H9 (cell line): ENCODE measurements around the gene BMERB1. TPM values are rescaled to one million over a fixed set of nuclear protein-coding genes. Genes with fewer than 3 reads are reported as not detected.

Experiments
- DNase-seq: peaks from one replicate; pipeline ENCODE4 v3.0.0-alpha.2; 2017
- H2AFZ ChIP-seq: one replicate; pipeline ENCODE4 v1.6.1; 2013; ENCODE audit warnings: mild to moderate bottlenecking, low read length, control low read depth, moderate library complexity
- H2AK5ac ChIP-seq: 2 replicates; pipeline ENCODE4 v1.6.1; 2013; ENCODE audit warnings: low read length, control low read depth, mixed read lengths; ENCODE audit not compliant: insufficient read length
- H2BK120ac ChIP-seq: one replicate; pipeline ENCODE4 v1.6.1; 2013; ENCODE audit warnings: low read depth, mild to moderate bottlenecking, low read length, control low read depth, inconsistent platforms; ENCODE audit not compliant: poor library complexity, severe bottlenecking
- H2BK12ac ChIP-seq: 2 replicates; pipeline ENCODE4 v1.6.1; 2013; ENCODE audit warnings: low read length, control low read depth, mixed read lengths, low read depth; ENCODE audit not compliant: insufficient read length
- H2BK15ac ChIP-seq: 2 replicates; pipeline ENCODE4 v1.6.1; 2013; ENCODE audit warnings: low read depth, low read length, control low read depth
- H2BK20ac ChIP-seq: one replicate; pipeline ENCODE4 v1.6.1; 2013; ENCODE audit warnings: low read depth, mild to moderate bottlenecking, low read length, control low read depth, inconsistent platforms; ENCODE audit not compliant: poor library complexity, severe bottlenecking
- H2BK5ac ChIP-seq: 2 replicates; pipeline ENCODE4 v1.6.1; 2013; ENCODE audit warnings: low read length, control low read depth, mixed read lengths; ENCODE audit not compliant: insufficient read length
- H3K14ac ChIP-seq: 2 replicates; pipeline ENCODE4 v1.6.1; 2013; ENCODE audit warnings: low read length, control low read depth; ENCODE audit not compliant: insufficient read depth
- H3K18ac ChIP-seq: 2 replicates; pipeline ENCODE4 v1.6.1; 2013; ENCODE audit warnings: low read depth, mild to moderate bottlenecking, mixed read lengths, low read length, control low read depth; ENCODE audit not compliant: insufficient read length
- H3K23ac ChIP-seq: 2 replicates; pipeline ENCODE4 v1.6.1; 2013; ENCODE audit warnings: low read length, control low read depth, mixed read lengths, low read depth; ENCODE audit not compliant: insufficient read length
- H3K23me2 ChIP-seq: 2 replicates; pipeline ENCODE4 v1.6.1; 2013; ENCODE audit warnings: low read depth, mild to moderate bottlenecking, mixed read lengths, low read length, control low read depth; ENCODE audit not compliant: insufficient read length, poor library complexity, severe bottlenecking
- H3K27ac ChIP-seq: 2 replicates; pipeline ENCODE4 v1.5.1; 2013; ENCODE audit warnings: low read length, control low read depth, mixed read lengths, low read depth; ENCODE audit not compliant: insufficient read length
- H3K27me3 ChIP-seq: 2 replicates; pipeline ENCODE4 v1.6.1; 2013; ENCODE audit warnings: low read length, control low read depth, inconsistent platforms; ENCODE audit not compliant: insufficient read depth
- H3K4ac ChIP-seq: 2 replicates; pipeline ENCODE4 v1.6.1; 2013; ENCODE audit warnings: low read depth, mild to moderate bottlenecking, control low read depth, inconsistent platforms, low read length, moderate library complexity
- H3K4me1 ChIP-seq: 2 replicates; pipeline ENCODE4 v1.6.1; 2013; ENCODE audit warnings: low read length, control low read depth, inconsistent platforms; ENCODE audit not compliant: insufficient read depth
- H3K4me2 ChIP-seq: 2 replicates; pipeline ENCODE4 v1.6.1; 2013; ENCODE audit warnings: low read length, control low read depth, mixed read lengths; ENCODE audit not compliant: insufficient read length, insufficient read depth
- H3K56ac ChIP-seq: 2 replicates; pipeline ENCODE4 v1.6.1; 2013; ENCODE audit warnings: low read depth, mild to moderate bottlenecking, mixed read lengths, low read length, control low read depth; ENCODE audit not compliant: insufficient read length
- H3K79me1 ChIP-seq: 2 replicates; pipeline ENCODE4 v1.6.1; 2013; ENCODE audit warnings: low read depth, mild to moderate bottlenecking, moderate library complexity, low read length, control low read depth, inconsistent platforms; ENCODE audit not compliant: insufficient read depth, poor library complexity, severe bottlenecking
- H3K79me2 ChIP-seq: 2 replicates; pipeline ENCODE4 v1.6.1; 2013; ENCODE audit warnings: low read length, control low read depth, inconsistent platforms; ENCODE audit not compliant: insufficient read depth
- H3K9ac ChIP-seq: 2 replicates; pipeline ENCODE4 v1.6.1; 2013; ENCODE audit warnings: low read length, control low read depth, mixed read lengths; ENCODE audit not compliant: insufficient read length; ENCODE audit errors: extremely low read depth
- H3K9me3 ChIP-seq: one replicate; pipeline ENCODE4 v1.6.1; 2013; ENCODE audit warnings: low read depth, low read length, inconsistent platforms; ENCODE audit not compliant: control insufficient read depth
- H3T11ph ChIP-seq: one replicate; pipeline ENCODE4 v1.6.1; 2013; ENCODE audit warnings: mild to moderate bottlenecking, low read length, control low read depth, inconsistent platforms
- H4K20me1 ChIP-seq: one replicate; pipeline ENCODE4 v1.6.1; 2013; ENCODE audit not compliant: control insufficient read depth, insufficient read length, insufficient read depth
- H4K5ac ChIP-seq: 2 replicates; pipeline ENCODE4 v1.6.1; 2013; ENCODE audit warnings: low read depth, mild to moderate bottlenecking, mixed read lengths, low read length, control low read depth; ENCODE audit not compliant: insufficient read length
- H4K8ac ChIP-seq: replicated peaks from 2 replicates; pipeline ENCODE4 v1.6.1; 2013; ENCODE audit warnings: low read length, control low read depth, mixed read lengths, low read depth; ENCODE audit not compliant: insufficient read length
- H4K91ac ChIP-seq: 2 replicates; pipeline ENCODE4 v1.6.1; 2013; ENCODE audit warnings: low read depth, mild to moderate bottlenecking, moderate library complexity, mixed read lengths, low read length, control low read depth; ENCODE audit not compliant: insufficient read length
- H3K27ac Mint-ChIP-seq, 3 experiments: 2 replicates in 2 of 3; 3 replicates in 1 of 3; pipeline ENCODE4 v1.8.0; 2020 to 2021; ENCODE audit warnings: mixed read lengths in 3 of 3, mild to moderate bottlenecking in 1 of 3, moderate library complexity in 1 of 3
- H3K27me3 Mint-ChIP-seq: 2 replicates; pipeline ENCODE4 v1.8.0; 2021; ENCODE audit warnings: low read depth, mild to moderate bottlenecking, moderate library complexity, mixed read lengths
- H3K36me3 Mint-ChIP-seq, 3 experiments: 2 replicates in 2 of 3; 3 replicates in 1 of 3; pipeline ENCODE4 v1.8.0; 2020 to 2021; ENCODE audit warnings: low read depth in 3 of 3, mixed read lengths in 3 of 3; ENCODE audit not compliant: insufficient read depth in 1 of 3
- H3K4me1 Mint-ChIP-seq, 2 experiments: 2 replicates each; pipeline ENCODE4 v1.8.0; 2020; ENCODE audit warnings: mixed read lengths in 2 of 2
- H3K4me3 Mint-ChIP-seq, 2 experiments: 2 replicates in 1 of 2; 3 replicates in 1 of 2; pipeline ENCODE4 v1.8.0; 2020 to 2021; ENCODE audit warnings: mild to moderate bottlenecking in 2 of 2, mixed read lengths in 2 of 2, moderate library complexity in 1 of 2
- H3K9me3 Mint-ChIP-seq, 2 experiments: 2 replicates in 1 of 2; 3 replicates in 1 of 2; pipeline ENCODE4 v1.8.0; 2020; ENCODE audit warnings: mild to moderate bottlenecking in 2 of 2, mixed read lengths in 2 of 2, moderate library complexity in 1 of 2
- WGBS: extraction: QIAGEN DNeasy Blood & Tissue Kit; methylation state at CpG from one replicate; pipeline ENCODE4 v1.1.7; 2013; ENCODE audit warnings: missing lambda C conversion rate, low lambda C conversion rate, mixed read lengths; ENCODE audit not compliant: insufficient read length; ENCODE audit errors: extremely low coverage; 5-methylcytosine and 5-hydroxymethylcytosine counted together
- total RNA-seq: library from RNA; stranded (reverse); gene quantifications from 2 replicates; pipeline ENCODE4 v1.2.1, GENCODE V29; 2021
- TF ChIP-seq, protein P1 (sequence below): fragments of 200-600 bp; sonication (generic); conservative IDR thresholded peaks from 3 replicates; pipeline ENCODE4 v1.8.0; 2021; ENCODE audit warnings: antibody characterized with exemption, mild to moderate bottlenecking

BMERB1 gene
- total RNA-seq, 1 experiment from 2014 or later, result 19.5 TPM

DNA sequence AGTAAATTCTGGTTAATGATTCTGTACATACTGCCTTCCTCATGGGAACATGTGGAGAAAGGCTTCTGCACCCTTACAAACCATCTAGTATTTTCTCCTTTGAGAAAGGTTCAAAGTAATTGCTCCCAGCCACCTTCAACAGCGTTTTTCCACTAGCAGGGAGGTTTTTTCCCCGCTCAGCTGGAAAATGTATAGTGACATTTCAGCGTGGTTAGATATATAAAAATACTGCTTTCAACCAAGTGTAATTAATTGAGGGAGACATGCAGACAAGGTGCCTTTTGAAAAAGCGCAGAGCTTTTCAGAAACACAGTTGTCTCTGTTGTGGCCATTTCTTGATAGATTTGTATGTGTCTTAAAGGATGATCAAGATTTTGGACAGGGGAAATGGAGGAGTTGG lies 5.1 kb downstream of the BMERB1 start:
- Histone ChIP-seq H4K8ac (no peak overlapping the region), H3K18ac (no peak overlapping the region), H4K20me1 (no peaks in the 10 kb centered on the region), H3K23me2 (peaks cover 11% of the 10 kb centered on the region), H3K79me2 (no peaks in the 10 kb centered on the region), H2AK5ac (no peak overlapping the region), H2BK12ac (no peak overlapping the region), H3K27me3 (no peaks in the 10 kb centered on the region; the same call in 1 of the 2 replicates), H3T11ph (no peak overlapping the region), H3K9ac (no peak overlapping the region), H4K5ac (no peak overlapping the region), H3K4me1 (no peaks in the 10 kb centered on the region), H3K56ac (no peak overlapping the region), H2BK20ac (no peak overlapping the region), H3K9me3 (no peaks in the 10 kb centered on the region), H2BK120ac (no peak overlapping the region), H2AFZ (no peak overlapping the region), H3K4me2 (no peak overlapping the region), H3K79me1 (no peaks in the 10 kb centered on the region), H4K91ac (no peak overlapping the region), H3K23ac (no peak overlapping the region), H3K4ac (no peak overlapping the region), H3K27ac (no peak overlapping the region), H2BK15ac (no peak overlapping the region), H2BK5ac (no peak overlapping the region), H3K14ac (no peak overlapping the region)
- H3K27ac Mint-ChIP-seq, result 0 out of 7 replicates have a peak overlapping the region, but pooled peaks of 1 of the 3 experiments have one; percentile 70
- peaks cover 0 to 2% of the 10 kb centered on the region in 2 experiments; a peak in 1 of 5 replicates for H3K9me3 Mint-ChIP-seq
- no CpG with 5 or more reads among the region's 4 CpGs for WGBS
- TF ChIP-seq, protein P1, sequence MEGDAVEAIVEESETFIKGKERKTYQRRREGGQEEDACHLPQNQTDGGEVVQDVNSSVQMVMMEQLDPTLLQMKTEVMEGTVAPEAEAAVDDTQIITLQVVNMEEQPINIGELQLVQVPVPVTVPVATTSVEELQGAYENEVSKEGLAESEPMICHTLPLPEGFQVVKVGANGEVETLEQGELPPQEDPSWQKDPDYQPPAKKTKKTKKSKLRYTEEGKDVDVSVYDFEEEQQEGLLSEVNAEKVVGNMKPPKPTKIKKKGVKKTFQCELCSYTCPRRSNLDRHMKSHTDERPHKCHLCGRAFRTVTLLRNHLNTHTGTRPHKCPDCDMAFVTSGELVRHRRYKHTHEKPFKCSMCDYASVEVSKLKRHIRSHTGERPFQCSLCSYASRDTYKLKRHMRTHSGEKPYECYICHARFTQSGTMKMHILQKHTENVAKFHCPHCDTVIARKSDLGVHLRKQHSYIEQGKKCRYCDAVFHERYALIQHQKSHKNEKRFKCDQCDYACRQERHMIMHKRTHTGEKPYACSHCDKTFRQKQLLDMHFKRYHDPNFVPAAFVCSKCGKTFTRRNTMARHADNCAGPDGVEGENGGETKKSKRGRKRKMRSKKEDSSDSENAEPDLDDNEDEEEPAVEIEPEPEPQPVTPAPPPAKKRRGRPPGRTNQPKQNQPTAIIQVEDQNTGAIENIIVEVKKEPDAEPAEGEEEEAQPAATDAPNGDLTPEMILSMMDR, result no peak
- no peak overlapping the region for H3K4me3 Mint-ChIP-seq
- no peak for DNase-seq
- peaks cover 0 to 2% (median 0%) of the 10 kb centered on the region in 3 experiments; a peak in 2 of 7 replicates for H3K36me3 Mint-ChIP-seq
- H3K4me1 Mint-ChIP-seq, result peaks cover 9% of the 10 kb centered on the region in 2 experiments
- H3K27me3 Mint-ChIP-seq, result peaks cover 22% of the 10 kb centered on the region
